Left renal cortex interstitium (tissue), 4 donors: ENCODE data around the gene KCNIP4. TPM values are rescaled to one million over a fixed set of nuclear protein-coding genes. Genes with fewer than 3 reads are reported as not detected.

Experiments
- DNase-seq, 4 donors: peaks; one replicate each; pipeline ENCODE4 v3.0.0-alpha.2; 2013; ENCODE audit warnings: low read depth in 4 of 4, low spot score in 2 of 4, missing footprints in 1 of 4
- polyA plus RNA-seq, 4 donors: library from polyadenylated mRNA; unstranded; fragments of 120-200 nt; gene quantifications; one replicate each; pipeline ENCODE4 v1.2.1, GENCODE V29; 2013; ENCODE audit not compliant: insufficient read length in 4 of 4

Gene KCNIP4
- polyA plus RNA-seq, 4 donors: 12.3 to 15.6 (median 13.9) TPM

GRCh38 chr4:21507439-21507838 lies 441.1 kb downstream of the KCNIP4 start:
- no peak for DNase-seq

GRCh38 chr4:21490682-21491081 lies 457.9 kb downstream of the KCNIP4 start:
- no peak for DNase-seq

- peak in 3 of 4 donors; percentile 10 to 21 (median 11) for DNase-seq
These were observed 471.8 kb downstream of the KCNIP4 start for GRCh38 chr4:21476757-21477156.

GRCh38 chr4:21474195-21474594 lies 474.4 kb downstream of the KCNIP4 start:
- DNase-seq: no peak

- peak in 1 of 4 donors; percentile 3 for DNase-seq
These were observed 478.0 kb downstream of the KCNIP4 start for GRCh38 chr4:21470535-21470934.

- DNase-seq: peak in 2 of 4 donors; percentile 6 to 10
These were observed 478.9 kb downstream of the KCNIP4 start for GRCh38 chr4:21469438-21470300.

- DNase-seq: no peak
These were observed 481.0 kb downstream of the KCNIP4 start for GRCh38 chr4:21467551-21467950.

- no peak for DNase-seq
These were observed 491.3 kb downstream of the KCNIP4 start for GRCh38 chr4:21457086-21457840.

GRCh38 chr4:21454831-21455230 lies 493.7 kb downstream of the KCNIP4 start:
- no peak for DNase-seq

- DNase-seq: no peak
These were observed 494.4 kb downstream of the KCNIP4 start for GRCh38 chr4:21454201-21454600.

- DNase-seq: no peak
These were observed 495.6 kb downstream of the KCNIP4 start for GRCh38 chr4:21452931-21453330.

GRCh38 chr4:21451032-21451431 lies 497.5 kb downstream of the KCNIP4 start:
- DNase-seq: no peak

- no peak for DNase-seq
These were observed 498.2 kb downstream of the KCNIP4 start for GRCh38 chr4:21450331-21450730.

GRCh38 chr4:21447301-21448054 lies 501.1 kb downstream of the KCNIP4 start:
- no peak for DNase-seq

- DNase-seq: no peak
These were observed 528.4 kb downstream of the KCNIP4 start for GRCh38 chr4:21420166-21420565.

GRCh38 chr4:21415728-21416127 lies 532.8 kb downstream of the KCNIP4 start:
- no peak for DNase-seq

GRCh38 chr4:21413807-21414370 lies 534.7 kb downstream of the KCNIP4 start:
- DNase-seq: no peak

- no peak for DNase-seq
These were observed 537.5 kb downstream of the KCNIP4 start for GRCh38 chr4:21411086-21411485.

- no peak for DNase-seq
These were observed 538.2 kb downstream of the KCNIP4 start for GRCh38 chr4:21410372-21410771.

GRCh38 chr4:21387683-21388082 lies 560.9 kb downstream of the KCNIP4 start:
- no peak for DNase-seq
